ENCODE results near the gene NDUFA6.
"Not testable (repeated sequence)": the region's sequence is repeated elsewhere in the genome, so short reads cannot be mapped to it uniquely, and the experiment has no call there.

Gene NDUFA6

GRCh38 chr22:42090596-42091454, at the start of gene NDUFA6:
NDUFA6 (minus strand) TSS chr22:42090772; CDS start chr22:42090744, 28 bp downstream.
- DNase-seq: peak; percentile 84 to 91

- DNase-seq: not testable (repeated sequence)
Measured at GRCh38 chr22:42140153-42140552, 49.6 kb upstream of the NDUFA6 start.

- not testable (repeated sequence) for DNase-seq
Measured at GRCh38 chr22:42139508-42139907, 48.9 kb upstream of the NDUFA6 start.

- DNase-seq: no peak
Measured at GRCh38 chr22:42138972-42139371, 48.4 kb upstream of the NDUFA6 start.

GRCh38 chr22:42138122-42138770, 47.7 kb upstream of the NDUFA6 start:
- DNase-seq: no peak

- DNase-seq: not testable (repeated sequence)
Measured at GRCh38 chr22:42135688-42136087, 45.1 kb upstream of the NDUFA6 start.

- DNase-seq: no peak
Measured at GRCh38 chr22:42134100-42135020, 43.8 kb upstream of the NDUFA6 start.

- no peak for DNase-seq
Measured at GRCh38 chr22:42132457-42132856, 41.9 kb upstream of the NDUFA6 start.

- DNase-seq: no peak
Measured at GRCh38 chr22:42131562-42131961, 41.0 kb upstream of the NDUFA6 start.

GRCh38 chr22:42130639-42131431, 40.3 kb upstream of the NDUFA6 start, which contains the start of gene CYP2D6:
CYP2D6 (minus strand) TSS chr22:42130810; CDS start chr22:42130791, 19 bp downstream.
- not testable (repeated sequence) for DNase-seq

- not testable (repeated sequence) for DNase-seq
Measured at GRCh38 chr22:42130182-42130581, 39.6 kb upstream of the NDUFA6 start.

GRCh38 chr22:42128776-42129694, 38.5 kb upstream of the NDUFA6 start:
- peak in 1 of 2 experiments; percentile 10 for DNase-seq

GRCh38 chr22:42128007-42128406, 37.4 kb upstream of the NDUFA6 start:
- not testable (repeated sequence) for DNase-seq

GRCh38 chr22:42127606-42128005, 37.0 kb upstream of the NDUFA6 start:
- no peak for DNase-seq

GRCh38 chr22:42123529-42123928, 33.0 kb upstream of the NDUFA6 start:
- not testable (repeated sequence) for DNase-seq

GRCh38 chr22:42120231-42121021, 29.9 kb upstream of the NDUFA6 start:
- DNase-seq: not testable (repeated sequence)

GRCh38 chr22:42116848-42117424, 26.4 kb upstream of the NDUFA6 start:
- no peak for DNase-seq

- not testable (repeated sequence) for DNase-seq
Measured at GRCh38 chr22:42115420-42115830, 24.9 kb upstream of the NDUFA6 start.

GRCh38 chr22:42114721-42115120, 24.1 kb upstream of the NDUFA6 start:
- DNase-seq: no peak

Measured in NCI-H187 (cell line).